NCI-H1048 (cell line): ENCODE measurements around the gene YTHDC1.

Experiments used
- DNase-seq: peaks from one replicate; lab custom pipeline; 2025; lab: John Stamatoyannopoulos, UW

Gene YTHDC1

DNA sequence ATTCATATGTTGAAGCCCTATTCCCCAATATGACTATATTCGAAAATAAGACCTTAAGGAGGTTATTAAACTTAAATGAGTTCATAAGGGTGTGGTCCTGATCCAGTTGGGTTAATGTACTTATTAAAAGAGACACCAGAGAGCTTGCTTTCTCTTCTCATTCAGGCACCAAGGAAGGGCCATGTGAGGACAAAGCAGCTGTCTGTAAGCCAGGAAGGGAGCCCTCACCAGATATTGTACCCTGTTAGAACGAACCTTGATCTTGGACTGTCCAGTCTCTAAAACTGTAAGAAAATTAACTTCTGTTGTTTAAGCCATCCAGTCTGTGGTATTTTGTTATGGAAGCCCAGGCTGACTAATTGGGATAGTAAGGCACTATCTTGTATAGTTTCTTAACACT lies 9.1 kb upstream of the YTHDC1 start:
- no peak for DNase-seq

DNA sequence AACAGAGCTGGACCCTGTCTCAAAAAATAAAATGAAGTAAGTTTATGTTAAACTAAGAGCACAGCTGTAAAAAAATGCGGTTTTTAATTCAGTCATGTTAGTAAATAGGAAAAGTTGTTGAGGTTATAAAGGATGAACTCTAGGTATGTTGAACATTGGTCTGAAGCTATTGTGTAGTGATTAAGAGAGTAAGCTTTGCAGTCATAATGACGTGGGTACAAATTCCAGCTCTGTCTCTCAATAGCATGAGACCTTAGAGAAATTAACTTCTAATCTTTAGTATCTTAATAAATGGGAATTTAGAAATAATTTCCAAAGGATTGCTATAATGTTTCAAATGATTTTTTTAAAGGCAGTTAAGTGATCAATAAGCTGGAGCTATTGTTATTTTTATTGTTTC lies 2.9 kb upstream of the YTHDC1 start:
- DNase-seq: no peak

DNA sequence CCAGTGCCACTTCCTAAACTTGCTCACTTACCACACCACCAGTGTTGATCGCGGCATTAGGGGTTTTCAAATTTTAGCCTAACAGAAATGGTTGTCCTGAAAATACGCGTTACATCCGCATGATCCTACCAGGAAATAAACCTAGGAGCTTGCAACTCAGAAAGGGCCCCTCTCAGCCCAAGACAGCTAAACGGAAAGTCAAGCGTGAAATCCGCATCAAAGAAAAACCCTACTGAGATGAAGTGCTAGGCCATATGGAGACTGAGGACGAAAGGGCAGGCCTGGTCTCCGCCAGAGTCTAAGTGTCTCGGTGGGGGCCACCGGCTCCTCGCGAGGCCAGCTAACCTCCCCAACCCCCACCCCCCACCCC lies 626 bp downstream of the YTHDC1 start:
- DNase-seq: no peak

DNA sequence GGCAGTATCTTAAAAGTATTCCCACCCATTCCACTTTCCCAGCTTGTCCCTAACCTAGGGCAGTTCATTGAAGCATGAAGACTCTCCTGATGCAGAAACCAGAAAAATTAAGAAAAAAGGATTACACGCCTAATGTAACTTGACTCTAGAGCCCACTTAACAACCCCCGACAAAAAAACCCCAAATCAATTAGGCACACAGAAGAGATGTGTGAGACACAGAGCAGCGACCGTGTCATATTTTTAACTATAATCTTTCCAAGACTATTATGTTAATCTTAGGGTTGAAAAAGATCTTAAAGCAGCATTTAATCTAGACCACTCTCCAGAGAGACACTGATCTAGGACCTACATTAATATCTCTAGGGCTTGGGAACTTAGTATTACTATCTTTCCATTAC lies 1.3 kb downstream of the YTHDC1 start:
- no peak for DNase-seq

DNA sequence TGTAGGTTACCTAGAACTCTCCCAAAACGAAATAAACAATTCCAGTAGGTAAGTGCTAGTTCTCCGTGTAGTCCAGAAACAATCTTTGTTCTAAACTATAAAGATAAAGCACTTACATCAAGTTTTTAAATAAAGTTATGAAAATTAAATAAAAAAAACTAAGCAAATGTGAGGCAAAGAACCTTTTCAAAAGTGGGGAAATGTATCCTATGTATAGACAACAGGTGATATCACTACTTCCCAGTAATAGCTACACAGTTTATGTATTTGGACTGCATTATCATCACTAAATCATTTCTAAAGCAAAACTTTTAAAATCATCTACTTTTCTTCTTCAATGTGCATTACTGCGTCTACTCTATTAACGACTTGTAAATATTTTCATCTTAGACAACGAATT lies 2.0 kb downstream of the YTHDC1 start:
- no peak for DNase-seq

DNA sequence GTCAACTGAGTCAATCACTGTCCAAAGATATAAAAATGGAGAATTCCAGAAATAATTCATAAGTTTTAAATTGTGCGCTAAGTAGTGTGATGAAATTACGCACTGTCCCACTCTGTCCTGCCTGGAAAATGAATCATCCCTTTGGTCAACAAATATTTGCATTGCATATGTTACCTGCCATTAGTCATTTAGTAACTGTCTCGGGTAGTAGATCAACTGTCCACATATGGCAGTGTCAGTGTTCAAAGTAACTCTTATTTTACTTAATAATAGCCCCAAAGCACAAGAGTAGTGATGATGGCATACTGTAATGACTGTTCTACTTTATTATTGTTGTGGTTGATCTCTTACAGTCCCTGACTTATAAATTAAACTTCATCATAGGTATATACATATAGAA lies 3.4 kb downstream of the YTHDC1 start:
- DNase-seq: no peak

DNA sequence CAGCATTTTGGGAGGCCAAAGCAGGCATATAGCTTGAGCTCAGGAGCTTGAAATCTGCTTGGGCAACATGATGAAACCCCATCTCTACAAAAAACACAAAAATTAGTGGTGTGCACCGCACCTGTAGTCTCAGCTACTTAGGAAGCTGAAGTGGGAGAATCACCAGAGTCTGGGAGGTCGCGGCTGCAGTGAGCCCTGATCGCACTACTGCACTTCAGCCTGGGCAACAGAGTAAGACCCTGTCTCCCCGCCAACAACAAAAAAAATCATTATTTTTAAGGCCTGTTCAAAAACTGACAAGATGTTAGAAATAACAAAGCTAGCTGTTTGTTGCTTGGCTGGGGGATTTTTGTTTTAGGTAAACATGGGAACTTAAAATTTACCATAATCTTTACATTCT lies 5.1 kb downstream of the YTHDC1 start:
- DNase-seq: no peak

DNA sequence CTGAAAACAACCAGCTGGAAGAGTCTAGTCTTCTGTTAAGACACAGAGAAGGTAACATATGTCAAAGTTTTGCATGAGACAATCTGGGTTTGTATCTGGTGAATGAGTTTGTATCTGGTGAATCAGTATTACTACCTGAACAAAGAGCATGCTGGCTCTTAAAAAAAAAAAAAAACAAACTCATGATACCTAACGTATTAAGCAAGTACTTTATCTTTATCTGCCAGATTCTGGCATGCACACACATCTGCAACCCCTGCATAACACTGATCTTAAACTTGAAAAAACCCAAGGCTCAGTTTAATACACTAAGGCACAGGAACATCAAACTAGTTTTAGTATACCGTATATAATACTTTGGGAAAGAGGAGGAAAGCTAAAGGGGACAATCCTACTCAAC lies 5.8 kb downstream of the YTHDC1 start:
- DNase-seq: no peak

DNA sequence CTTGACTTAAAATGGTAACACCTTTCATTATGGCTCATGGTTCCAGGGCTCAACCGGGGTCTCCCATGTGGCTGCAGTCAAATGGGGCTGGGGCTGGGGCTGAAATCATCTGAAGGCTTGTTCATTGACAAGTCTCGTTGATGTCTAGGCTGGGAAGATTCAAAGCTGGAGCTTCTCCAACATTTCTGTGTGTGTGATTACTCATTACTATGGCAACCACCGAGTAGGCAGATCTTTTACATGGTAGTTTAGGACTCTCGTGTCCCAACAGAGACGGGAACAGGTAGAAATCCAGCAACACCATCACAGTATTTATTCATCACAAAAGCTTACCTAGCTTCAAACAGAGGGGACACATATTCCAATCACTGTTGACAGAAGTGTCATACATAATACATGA lies 7.8 kb downstream of the YTHDC1 start:
- no peak for DNase-seq

DNA sequence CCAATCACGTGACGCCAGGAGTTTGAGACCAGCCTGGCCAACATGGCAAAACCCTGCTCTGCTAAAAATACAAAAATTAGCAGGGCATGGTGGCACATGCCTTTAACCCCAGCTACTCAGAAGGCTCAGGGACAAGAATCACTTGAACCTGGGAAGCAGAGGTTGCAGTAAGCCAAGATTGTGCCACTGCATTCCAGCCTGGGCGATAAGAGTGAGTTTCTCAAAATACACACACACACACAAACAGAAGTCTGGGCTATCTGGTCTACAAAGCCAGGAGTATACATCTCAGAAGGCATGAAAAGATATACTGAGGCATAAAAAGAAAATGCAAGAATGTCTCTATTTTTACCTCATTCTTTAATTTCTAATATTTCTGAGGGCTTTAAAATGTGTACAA lies 11.3 kb downstream of the YTHDC1 start:
- DNase-seq: no peak

DNA sequence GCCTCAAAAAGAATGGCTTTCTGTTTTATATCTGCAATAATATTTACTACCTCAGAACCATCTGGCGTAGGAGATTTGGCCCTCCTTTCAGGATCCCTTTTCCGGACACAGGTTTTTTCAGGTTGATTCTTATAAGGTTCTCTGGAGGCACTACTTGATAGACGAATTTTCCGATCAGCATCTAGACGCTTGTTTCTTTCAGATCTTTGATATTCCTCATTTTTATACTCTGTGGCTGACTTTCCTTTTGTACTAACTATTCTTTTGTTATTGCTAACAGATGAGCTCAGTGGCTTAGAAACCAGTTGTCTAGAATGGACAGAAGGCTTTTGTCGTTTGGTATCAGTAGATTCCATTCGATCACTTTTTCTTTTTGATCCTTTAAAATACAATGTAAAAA lies 12.4 kb downstream of the YTHDC1 start:
- no peak for DNase-seq

DNA sequence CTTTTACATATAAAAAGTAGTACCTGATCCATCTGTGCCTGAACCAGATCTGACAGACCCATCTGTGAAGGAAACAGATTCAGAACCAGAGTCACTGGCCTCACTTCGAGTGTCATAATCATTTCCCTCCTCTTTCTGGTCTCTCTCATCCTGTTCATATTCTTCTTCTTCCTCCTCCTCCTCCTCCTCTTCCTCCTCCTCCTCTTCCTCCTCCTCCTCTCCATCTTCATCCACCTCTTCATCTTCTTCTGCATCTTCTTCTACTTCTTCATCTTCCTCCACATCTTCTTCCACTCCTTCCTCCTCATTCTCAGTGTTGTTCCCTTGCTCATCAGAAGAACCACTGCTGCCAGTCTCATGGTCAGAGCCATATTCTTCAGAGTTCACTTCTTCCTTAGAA lies 12.9 kb downstream of the YTHDC1 start:
- no peak for DNase-seq

DNA sequence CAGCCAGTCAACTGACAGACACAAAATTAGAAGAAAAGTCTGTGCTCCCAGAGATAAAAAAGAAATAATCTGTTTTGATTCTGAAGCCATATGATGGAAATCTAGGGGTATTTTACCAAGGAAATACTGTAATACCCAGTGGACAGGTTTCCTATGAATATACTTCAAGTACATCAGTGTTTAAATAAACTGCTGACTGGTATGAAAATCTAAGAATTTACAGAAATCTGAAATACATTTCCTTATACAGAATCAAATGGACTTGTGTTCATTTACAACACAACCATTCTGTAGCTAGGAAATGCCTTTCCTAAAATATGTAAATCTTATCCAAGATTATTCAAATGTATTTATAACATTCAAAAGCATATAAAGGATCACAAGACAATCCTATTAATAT lies 13.4 kb downstream of the YTHDC1 start:
- no peak for DNase-seq

DNA sequence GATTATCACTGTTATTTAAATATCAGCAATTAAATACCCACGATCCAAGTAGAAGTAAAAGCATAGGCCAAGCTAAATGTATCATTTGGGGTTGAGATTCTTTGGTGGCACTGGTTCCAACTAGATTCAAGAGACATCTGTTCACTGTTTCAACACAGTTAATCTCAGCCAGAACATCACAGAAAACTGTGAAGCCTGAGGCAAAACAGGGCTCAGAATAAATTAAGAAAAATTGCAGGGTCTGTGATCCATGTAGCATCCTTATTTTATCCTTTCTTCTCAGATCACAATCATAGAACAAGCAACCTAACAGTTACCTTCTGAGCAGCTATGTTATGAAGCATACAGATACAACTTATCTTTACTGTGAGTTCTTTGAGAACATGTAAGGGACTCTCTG lies 23.7 kb downstream of the YTHDC1 start:
- DNase-seq: no peak

DNA sequence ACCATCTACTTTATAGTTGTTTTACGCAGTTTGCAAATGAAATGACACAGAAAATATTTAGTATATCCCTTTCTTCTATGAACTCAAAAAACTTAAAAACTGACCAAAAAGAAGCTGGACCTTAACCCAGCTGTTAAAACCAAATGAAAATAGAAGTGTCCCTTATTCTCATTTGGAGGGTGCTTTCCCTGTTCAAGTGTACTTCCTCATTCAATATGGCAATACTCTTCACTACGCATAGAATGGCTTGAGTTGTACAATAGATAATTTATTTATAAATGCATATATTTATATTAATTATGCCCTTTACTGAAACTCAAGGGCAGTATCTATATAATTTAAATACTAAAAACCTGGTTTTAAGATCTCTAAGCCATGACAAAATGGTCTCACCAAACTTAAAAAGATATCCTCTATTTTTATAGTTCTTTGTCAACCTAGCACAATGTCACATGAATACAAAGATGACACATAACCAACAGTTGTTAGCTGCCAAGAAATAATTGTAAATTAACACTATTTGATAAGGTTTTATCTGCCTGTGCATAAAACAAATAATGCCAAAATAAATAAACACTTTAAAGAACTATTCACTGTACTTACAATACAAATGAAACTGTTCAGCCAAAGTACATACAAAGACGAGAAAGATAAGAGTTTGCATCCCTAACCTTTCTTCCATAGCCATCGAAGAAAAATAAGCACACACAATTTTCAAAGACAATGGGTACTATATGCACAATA lies 25.2 kb downstream of the YTHDC1 start:
- DNase-seq: no peak

DNA sequence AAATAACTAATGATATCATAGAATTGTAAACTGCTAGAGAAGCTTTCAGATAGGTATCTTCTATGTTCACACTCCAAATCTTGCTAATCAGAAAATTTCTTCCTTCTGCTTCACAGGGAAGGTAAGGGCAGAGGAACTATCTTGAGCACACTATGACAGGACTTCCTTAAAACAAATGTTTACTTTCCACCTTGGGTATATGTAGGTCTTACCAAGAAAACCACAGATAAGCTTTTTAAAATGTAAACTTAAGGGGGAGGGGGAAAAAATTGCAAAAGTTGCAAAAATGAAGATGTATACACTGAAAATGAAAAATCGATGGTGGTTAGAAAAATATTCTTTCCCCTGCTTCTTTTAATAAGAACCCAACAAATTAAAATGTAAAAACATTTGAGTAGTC lies 30.9 kb downstream of the YTHDC1 start:
- DNase-seq: no peak

DNA sequence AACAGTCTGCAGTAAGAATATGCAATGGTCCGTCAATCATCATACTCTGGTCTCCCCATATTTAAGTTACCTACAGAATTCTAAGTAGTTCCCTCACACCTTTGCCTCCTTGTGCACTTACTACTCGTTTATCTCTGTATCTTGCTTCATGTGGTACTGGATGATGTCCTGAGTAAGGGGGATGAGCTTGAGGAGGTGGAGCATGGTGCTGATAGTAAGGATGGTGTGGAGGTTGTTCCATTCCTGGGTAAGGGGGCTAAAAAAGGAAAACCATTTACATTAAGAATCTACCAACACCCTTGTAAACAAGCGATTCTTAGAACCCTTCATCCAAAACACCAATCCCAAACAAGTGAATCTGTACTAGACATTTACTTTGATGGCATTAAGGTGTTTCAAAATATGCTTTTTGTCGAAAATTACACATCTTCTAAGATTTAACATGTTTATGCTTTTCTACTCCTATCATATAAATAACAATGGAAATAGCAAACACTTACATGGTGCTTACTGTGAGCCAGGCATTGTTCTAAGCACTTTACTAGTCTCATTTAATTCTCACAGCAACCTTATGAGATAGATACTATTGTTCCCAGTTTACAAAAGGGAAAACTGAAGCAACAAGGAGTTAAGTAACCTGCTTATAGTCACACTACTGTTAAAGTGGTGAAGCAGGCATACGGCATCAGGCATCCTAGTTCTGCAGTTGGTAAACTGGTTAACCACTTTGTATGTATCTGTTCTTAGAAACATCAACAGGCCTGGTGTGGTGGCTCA lies 33.5 kb downstream of the YTHDC1 start:
- no peak for DNase-seq

DNA sequence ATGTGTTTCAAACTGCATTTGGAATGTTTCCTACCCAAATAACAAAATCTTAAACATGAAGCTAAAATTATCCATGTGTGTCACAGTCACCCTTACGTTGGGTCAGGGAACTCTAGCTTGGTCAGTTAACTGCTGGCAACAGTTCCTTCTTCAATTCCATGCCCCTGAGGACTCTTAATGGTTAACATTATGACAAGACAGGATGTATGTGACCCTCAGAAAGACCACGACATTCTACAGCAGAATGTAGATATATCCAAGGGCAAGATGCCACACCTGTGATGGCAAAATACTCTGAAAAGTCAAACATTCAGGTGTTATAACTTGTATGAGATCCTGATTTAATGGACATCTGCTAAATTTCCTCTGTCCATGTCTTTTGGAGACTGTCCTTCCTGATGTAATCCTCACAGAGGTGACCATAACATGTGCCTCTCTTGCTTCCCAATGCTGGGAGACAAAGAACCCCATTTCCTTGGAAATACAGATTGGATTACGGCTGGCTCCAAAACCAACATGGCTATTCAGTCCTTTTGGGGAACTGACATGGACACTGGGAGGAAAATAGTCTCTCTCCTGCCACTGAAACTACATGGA lies 39.1 kb downstream of the YTHDC1 start:
- DNase-seq: no peak

DNA sequence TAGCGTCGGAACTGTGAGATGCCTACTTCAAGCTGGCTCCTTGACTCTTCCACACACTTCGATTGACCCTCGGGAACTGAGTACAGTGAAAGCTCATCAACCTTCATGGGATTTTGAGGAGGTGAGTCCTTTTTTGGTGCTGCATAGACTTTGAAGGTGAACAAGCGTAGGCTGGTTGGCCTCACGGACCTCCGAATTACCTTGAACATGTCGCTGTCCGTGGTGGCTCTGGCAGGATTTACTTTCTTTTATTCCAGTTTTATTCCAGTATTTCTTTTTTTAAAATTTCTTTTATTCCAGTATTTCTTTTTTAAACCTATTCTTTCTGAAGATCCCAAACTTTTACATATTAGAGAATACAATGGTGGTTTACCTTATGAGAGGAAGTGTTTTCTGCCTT lies 45.2 kb downstream of the YTHDC1 start:
- no peak for DNase-seq

DNA sequence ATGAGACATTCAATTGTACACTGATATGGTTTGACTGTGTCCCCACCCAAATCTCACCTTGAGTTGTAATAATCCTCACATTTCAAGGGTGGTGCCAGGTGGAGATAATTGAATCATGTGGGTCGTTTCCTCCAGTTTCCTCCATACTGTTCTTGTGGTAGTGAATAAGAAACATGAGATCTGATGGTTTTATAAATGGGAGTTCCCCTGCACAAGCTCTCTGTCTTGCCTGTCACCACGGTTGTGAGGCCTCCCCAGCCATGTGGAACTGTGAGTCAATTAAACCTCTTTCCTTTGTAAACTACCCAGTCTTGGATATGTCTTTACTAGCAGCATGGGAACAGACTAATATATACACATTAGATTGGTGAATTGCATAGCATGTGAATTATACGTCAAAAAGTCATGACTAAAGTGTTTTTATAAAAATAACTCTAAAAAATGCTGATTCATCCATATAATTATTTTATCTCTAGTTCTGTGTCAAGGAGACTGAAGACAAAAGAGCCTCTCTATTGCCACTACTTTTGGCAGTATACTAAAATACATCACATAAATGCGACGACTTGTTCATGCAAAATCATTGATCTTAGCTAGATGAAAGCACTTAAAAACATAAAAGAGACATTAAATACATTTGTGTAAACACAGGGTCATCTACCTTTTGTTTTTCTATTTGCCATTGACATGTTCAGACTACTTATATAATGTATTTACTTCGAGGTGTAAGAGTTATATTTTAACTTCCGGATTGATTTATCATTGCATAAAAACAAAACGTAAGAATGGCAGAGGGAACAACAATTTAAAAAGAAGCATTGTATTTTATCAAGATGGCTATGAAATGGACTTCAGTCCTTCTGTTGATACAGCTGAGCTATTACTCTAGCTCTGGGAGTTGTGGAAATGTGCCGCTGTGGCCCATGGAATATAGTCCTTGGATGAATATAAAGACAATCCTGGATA lies 50.1 kb downstream of the YTHDC1 start:
- DNase-seq: no peak

DNA sequence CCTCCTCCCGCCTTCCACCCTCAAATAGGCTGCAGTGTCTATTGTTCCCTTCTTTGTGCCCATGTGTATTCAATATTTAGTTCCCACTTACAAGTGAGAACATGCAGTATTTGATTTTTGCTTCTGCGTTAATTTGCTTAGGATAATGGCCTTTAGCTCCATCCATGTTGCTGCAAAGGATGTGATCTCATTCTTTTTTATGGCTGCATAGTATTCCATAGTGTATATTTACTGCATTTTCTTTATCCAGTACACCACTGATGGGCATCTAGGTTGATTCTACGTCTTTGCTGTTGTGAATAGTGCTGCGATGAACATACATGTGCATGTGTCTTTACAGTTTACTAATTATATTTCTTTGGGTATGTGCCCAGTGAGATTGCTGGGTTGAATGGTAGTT lies 52.8 kb downstream of the YTHDC1 start:
- DNase-seq: no peak

DNA sequence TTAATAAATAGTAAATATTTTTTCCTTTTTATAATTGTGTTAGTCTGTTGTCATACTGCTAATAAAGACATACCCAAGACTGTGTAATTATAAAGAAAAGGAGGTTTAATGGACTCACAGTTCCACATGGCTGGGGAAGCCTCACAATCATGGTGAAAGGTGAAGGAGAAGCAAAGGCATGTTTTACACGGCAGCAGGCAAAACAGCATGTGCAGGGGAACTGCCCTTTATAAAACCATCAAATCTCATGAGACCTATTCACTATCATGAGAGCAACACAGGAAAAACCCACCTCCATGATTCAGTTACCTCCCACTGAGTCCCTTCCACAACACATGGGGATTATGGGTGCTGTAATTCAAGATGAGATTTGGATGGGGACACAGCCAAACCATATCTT lies 58.6 kb downstream of the YTHDC1 start:
- no peak for DNase-seq
